ENCODE data around the gene PNLIPRP2.

The PNLIPRP2 gene

GRCh38 chr10:116657863-116658551, 37.3 kb downstream of the PNLIPRP2 start:
- FAIRE-seq, result no peak

- no peak for FAIRE-seq
These were observed 38.4 kb downstream of the PNLIPRP2 start for GRCh38 chr10:116659049-116659670.

- no peak for FAIRE-seq
These were observed 40.1 kb downstream of the PNLIPRP2 start for GRCh38 chr10:116660860-116661259.

DNA sequence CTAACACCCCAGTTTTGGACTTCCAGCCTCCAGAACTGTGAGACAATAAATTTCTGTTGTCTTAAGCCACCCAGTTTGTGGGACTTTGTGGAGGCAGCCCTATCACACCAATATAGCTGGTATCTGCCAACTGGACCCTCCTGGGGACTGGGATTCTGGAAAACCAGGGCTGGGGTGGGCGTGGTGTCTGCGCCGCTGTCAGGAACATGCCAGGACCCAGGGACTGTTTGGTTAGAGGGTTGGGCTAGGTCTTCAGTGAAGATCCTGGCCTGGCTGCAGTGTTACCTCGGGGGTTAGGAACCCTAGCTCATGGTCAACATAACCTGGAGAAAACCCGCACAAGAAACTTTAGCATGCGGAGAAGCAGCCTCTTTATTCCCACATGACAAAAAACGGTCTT, 42.6 kb downstream of the PNLIPRP2 start:
- no peak for FAIRE-seq

- no peak for FAIRE-seq
These were observed 43.9 kb downstream of the PNLIPRP2 start for GRCh38 chr10:116664631-116665030.

GRCh38 chr10:116665541-116666125, 44.9 kb downstream of the PNLIPRP2 start:
- FAIRE-seq, result no peak

GRCh38 chr10:116667484-116667883, 46.7 kb downstream of the PNLIPRP2 start:
- no peak for FAIRE-seq

- FAIRE-seq, result no peak
These were observed 47.3 kb downstream of the PNLIPRP2 start for GRCh38 chr10:116668018-116668417.

DNA sequence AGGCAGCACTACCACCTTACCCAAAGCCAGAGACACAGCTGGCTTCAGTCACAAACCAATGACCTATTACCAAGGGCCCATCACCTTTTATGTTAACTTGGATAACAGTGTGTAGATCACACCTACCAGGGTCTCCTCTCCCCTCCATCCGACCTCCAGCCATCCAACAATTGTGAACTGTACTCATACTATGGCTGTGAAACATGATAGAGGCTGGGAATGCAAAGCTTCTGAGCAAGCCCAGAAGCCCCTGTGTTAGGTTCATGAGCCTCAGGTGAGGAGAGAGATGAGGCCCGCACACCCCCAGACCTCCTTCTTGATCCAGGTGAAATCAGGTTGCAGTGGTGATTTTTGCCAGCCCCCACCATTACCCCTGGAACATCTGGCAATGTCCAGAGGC, 47.7 kb downstream of the PNLIPRP2 start:
- no peak for FAIRE-seq

DNA sequence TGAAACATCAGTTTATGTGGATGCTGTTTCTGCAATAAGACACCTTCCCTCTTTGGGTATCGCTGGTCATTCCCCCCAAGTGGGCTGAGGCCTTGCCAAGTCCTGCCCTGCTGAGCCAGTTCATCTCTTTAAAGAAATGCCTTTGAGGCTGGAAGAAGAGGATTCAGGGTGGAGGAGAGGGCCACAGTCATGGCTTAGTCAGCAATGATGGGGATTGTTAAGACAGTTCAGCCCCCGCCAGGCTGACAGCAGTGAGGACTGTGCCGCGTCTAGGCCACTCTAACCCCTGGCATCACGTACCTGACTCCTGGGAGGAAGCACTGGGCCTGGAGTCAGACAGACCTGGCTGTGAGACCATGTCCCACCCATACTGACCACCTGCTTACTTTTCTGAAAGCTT, 48.3 kb downstream of the PNLIPRP2 start:
- no peak for FAIRE-seq

- no peak for FAIRE-seq
These were observed 49.3 kb downstream of the PNLIPRP2 start for GRCh38 chr10:116669832-116670644.

DNA sequence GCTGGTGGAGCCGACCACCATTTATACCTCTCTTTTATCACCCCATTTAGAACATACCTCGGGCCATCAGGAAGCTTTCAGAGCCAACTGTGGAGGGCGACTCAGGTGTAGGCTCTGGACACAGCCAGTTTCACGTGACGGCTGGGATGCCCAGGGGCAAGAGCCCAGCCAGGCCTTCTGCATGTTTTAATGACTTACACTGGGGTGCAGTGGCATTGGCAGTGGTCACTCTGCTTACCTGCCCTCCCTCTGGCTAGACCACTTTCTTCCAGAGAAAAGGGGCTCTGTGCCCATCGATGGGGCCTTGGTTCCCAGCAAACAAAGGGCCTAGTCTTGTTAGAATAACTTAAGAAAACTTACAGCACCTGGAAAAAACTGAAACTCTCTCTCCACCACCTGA, 50.0 kb downstream of the PNLIPRP2 start:
- no peak for FAIRE-seq

GRCh38 chr10:116671274-116671926, 50.6 kb downstream of the PNLIPRP2 start:
- no peak for FAIRE-seq

- FAIRE-seq, result no peak
These were observed 52.1 kb downstream of the PNLIPRP2 start for GRCh38 chr10:116672891-116673290.

DNA sequence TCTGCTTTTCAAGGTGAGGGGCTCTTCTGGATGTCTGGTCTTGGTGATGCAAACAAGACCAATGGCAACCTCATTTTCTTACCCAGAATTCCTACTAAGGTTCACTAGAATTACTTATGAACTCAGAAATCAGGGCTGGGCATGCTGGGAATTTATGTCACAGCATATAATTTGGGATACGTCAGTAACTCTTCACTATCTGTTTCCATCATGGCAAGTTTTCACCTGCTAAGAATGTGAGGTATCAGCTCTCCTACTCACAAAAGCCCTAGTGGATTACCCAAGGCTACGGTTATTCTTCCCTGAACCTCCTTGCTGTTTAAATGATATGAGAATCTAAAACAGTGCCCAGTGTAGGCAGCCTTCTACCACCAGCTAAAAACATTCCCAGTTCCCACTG, 53.1 kb downstream of the PNLIPRP2 start:
- FAIRE-seq, result no peak

DNA sequence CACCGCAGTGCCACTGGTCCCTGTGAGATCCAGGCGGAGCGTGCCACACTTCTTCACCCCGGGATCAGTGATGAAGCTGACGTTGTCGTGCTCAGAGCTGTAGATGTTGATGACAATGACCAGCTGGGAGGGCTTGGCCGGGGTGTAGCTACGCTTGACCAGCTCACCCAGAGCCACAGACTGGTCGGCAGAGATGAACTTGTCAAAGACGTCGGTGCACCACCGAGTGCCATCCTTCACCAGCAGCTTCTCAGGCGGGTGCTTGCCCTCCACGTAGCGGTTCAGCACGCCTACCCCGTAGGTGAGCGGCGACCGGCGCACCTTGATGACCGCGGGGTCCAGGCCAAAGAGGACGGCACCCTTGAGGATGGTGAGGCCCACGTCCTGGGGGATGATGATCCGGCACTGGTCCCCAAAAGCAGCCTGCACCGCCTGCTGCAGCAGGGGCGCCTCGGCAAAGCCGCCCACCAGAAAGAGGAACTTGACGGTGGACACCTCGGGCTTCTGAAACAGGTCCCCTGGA, 54.2 kb downstream of the PNLIPRP2 start:
- no peak for FAIRE-seq

- no peak for FAIRE-seq
These were observed 55.4 kb downstream of the PNLIPRP2 start for GRCh38 chr10:116676118-116676517.

- FAIRE-seq, result no peak
These were observed 55.9 kb downstream of the PNLIPRP2 start for GRCh38 chr10:116676633-116677032.

GRCh38 chr10:116679351-116679750, 58.6 kb downstream of the PNLIPRP2 start:
- no peak for FAIRE-seq

DNA sequence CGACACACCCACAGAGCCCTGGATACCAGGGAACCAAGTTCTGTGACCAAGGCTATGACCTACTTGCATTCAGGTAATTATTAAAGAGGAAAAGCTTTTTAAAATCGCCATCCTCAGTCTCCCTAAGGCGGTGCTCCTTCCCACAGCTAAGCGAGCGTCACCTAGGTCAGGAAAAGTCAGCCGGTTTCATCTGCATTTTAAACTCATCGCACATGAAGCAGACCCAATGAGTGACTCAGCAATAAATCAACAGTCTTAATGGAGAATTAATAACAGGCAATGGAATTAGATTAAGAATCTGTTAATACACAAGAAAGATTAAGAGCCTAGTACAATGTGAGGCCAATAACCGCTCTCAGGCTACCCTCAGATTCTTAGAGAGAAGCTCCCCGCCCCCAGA, 62.4 kb downstream of the PNLIPRP2 start:
- no peak for FAIRE-seq

DNA sequence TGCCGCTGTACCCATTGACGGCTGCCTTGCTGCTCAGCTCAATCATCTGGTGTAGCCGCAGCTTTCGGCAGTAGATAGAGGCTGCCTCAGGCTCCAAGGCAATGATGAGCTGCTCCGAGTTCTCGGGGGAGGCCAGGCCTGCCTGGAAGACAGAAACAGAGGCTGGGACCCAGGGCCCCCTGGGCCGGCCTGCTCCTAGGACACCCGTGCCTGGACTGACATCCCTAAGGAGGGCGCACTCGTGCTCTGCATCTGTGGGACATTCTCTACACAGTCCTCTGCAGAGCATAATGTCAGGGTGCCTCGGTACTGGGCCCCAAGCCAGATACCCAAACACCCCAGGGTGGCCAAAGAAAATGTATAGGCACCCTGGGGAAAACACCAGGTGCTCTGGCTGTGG, 63.1 kb downstream of the PNLIPRP2 start:
- no peak for FAIRE-seq

DNA sequence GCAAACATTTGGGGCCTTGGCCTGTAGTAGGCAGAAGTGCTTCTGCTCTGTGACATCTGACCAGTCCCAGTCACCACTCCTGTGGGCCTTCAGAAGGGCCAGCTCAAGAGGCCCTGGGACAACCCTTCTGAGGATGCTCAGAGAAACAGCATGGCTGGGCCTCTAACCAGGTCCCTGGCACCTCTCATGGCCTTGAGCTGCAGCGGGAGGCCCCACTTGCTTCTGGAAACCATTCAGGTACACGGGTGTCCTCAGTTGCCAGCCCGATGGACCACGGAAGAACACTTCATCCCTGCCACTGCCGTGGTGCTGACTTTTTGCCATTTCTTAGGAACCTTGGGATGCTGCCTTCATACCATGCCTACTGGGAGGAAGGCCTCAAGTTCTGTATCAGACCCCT, 64.0 kb downstream of the PNLIPRP2 start:
- FAIRE-seq, result no peak

- FAIRE-seq, result no peak
These were observed 65.1 kb downstream of the PNLIPRP2 start for GRCh38 chr10:116685807-116686206.

Data from TTC549 (cell line).